C4-2B (cell line): ENCODE results near the gene SMPX.

ENCODE experiments used
- H3K27ac ChIP-seq: fragments of 450-650 bp; 2 replicates; pipeline ENCODE4 v1.5.1; 2017
- CTCF ChIP-seq: fragments of 450-650 bp; conservative IDR thresholded peaks from 2 replicates; pipeline ENCODE4 v1.5.1; 2017; ENCODE audit warnings: mild to moderate bottlenecking
- ZFX ChIP-seq: fragments of 450-650 bp; IDR thresholded peaks from 2 replicates; pipeline ENCODE4 v1.6.1; 2017

Gene SMPX

GRCh38 chrX:21744721-21745120 lies 13.2 kb downstream of the SMPX start:
- no peak overlapping the region for H3K27ac ChIP-seq
- TF ChIP-seq ZFX = no peak
- no peak for TF ChIP-seq CTCF

GRCh38 chrX:21744060-21744459 lies 13.9 kb downstream of the SMPX start:
- TF ChIP-seq ZFX = no peak
- TF ChIP-seq CTCF = no peak
- no peak overlapping the region for H3K27ac ChIP-seq

GRCh38 chrX:21741869-21742701 lies 15.8 kb downstream of the SMPX start:
- no peak for TF ChIP-seq CTCF
- no peak for TF ChIP-seq ZFX
- H3K27ac ChIP-seq = no peak overlapping the region

- no peak overlapping the region for H3K27ac ChIP-seq
- TF ChIP-seq CTCF (no peak), ZFX (no peak)
Measured at GRCh38 chrX:21741364-21741763, 16.6 kb downstream of the SMPX start.

- H3K27ac ChIP-seq = no peak overlapping the region
- TF ChIP-seq CTCF (no peak), ZFX (no peak)
Measured at GRCh38 chrX:21740329-21741274, 17.3 kb downstream of the SMPX start.

GRCh38 chrX:21738950-21739287 lies 19.0 kb downstream of the SMPX start:
- no peak for TF ChIP-seq CTCF
- no peak for TF ChIP-seq ZFX
- H3K27ac ChIP-seq = no peak overlapping the region
